ENCODE measurements around the gene MBD2.

Gene MBD2

GRCh38 chr18:54191352-54191751 is 33.1 kb downstream of the MBD2 start:
- no peak overlapping the region for H3K4me3 ChIP-seq (ENCODE audit: low read depth, low read length)
- no peaks in the 10 kb centered on the region for H3K9me3 ChIP-seq (ENCODE audit: severe bottlenecking)
- H3K36me3 ChIP-seq, result no peaks in the 10 kb centered on the region
- TF ChIP-seq CTCF (IDR thresholded peaks at IDR 0.05; ENCODE audit: low read depth, low read length), result no peak
- H3K27ac ChIP-seq, result no peak overlapping the region
- DNase-seq, result no peak
- no peaks in the 10 kb centered on the region for H3K27me3 ChIP-seq (ENCODE audit: insufficient read depth, low read depth, severe bottlenecking)

- H3K27ac ChIP-seq, result no peak overlapping the region
- no peaks in the 10 kb centered on the region for H3K9me3 ChIP-seq (ENCODE audit: severe bottlenecking)
- no peaks in the 10 kb centered on the region for H3K36me3 ChIP-seq
- H3K4me3 ChIP-seq (ENCODE audit: low read depth, low read length), result no peak overlapping the region
- no peak for TF ChIP-seq CTCF (IDR thresholded peaks at IDR 0.05; ENCODE audit: low read depth, low read length)
- no peak for DNase-seq
- no peaks in the 10 kb centered on the region for H3K27me3 ChIP-seq (ENCODE audit: insufficient read depth, low read depth, severe bottlenecking)
These were observed 37.1 kb downstream of the MBD2 start for GRCh38 chr18:54187372-54187771.

GRCh38 chr18:54184836-54185235 is 39.6 kb downstream of the MBD2 start:
- Histone ChIP-seq H3K36me3 (no peaks in the 10 kb centered on the region), H3K4me3 (ENCODE audit: low read depth, low read length) (no peak overlapping the region)
- no peak for TF ChIP-seq CTCF (IDR thresholded peaks at IDR 0.05; ENCODE audit: low read depth, low read length)

GRCh38 chr18:54183390-54183789 is 41.1 kb downstream of the MBD2 start:
- no peak for TF ChIP-seq CTCF (IDR thresholded peaks at IDR 0.05; ENCODE audit: low read depth, low read length)
- DNase-seq, result no peak
- H3K36me3 ChIP-seq, result no peaks in the 10 kb centered on the region
- no peak overlapping the region for H3K27ac ChIP-seq
- H3K9me3 ChIP-seq (ENCODE audit: severe bottlenecking), result no peaks in the 10 kb centered on the region
- H3K27me3 ChIP-seq (ENCODE audit: insufficient read depth, low read depth, severe bottlenecking), result no peaks in the 10 kb centered on the region
- no peak overlapping the region for H3K4me3 ChIP-seq (ENCODE audit: low read depth, low read length)

More at GRCh38 chr18:54184836-54185235, 39.6 kb downstream of the MBD2 start:
- DNase-seq, result no peak
- Histone ChIP-seq H3K27ac (no peak overlapping the region), H3K27me3 (ENCODE audit: insufficient read depth, low read depth, severe bottlenecking) (no peaks in the 10 kb centered on the region), H3K9me3 (ENCODE audit: severe bottlenecking) (no peaks in the 10 kb centered on the region)

- TF ChIP-seq CTCF (IDR thresholded peaks at IDR 0.05; ENCODE audit: low read depth, low read length), result no peak
- Histone ChIP-seq H3K27ac (no peak overlapping the region), H3K9me3 (ENCODE audit: severe bottlenecking) (no peaks in the 10 kb centered on the region), H3K4me3 (ENCODE audit: low read depth, low read length) (no peak overlapping the region), H3K27me3 (ENCODE audit: insufficient read depth, low read depth, severe bottlenecking) (no peaks in the 10 kb centered on the region), H3K36me3 (no peaks in the 10 kb centered on the region)
- DNase-seq, result no peak
These were observed 42.4 kb downstream of the MBD2 start for GRCh38 chr18:54181856-54182602.
